HG03095 (cell line): Measurements from ENCODE around the gene GSDMA.
A peak's percentile ranks its signal among the peaks of the same experiment; 100 is the strongest.

ENCODE experiments used
- ATAC-seq: cut with Tn5 transposase; IDR thresholded peaks from one replicate; pipeline ENCODE4 v1.9.1; 2021; ENCODE audit warnings: moderate library complexity; ENCODE audit not compliant: unreplicated experiment

The GSDMA gene

DNA sequence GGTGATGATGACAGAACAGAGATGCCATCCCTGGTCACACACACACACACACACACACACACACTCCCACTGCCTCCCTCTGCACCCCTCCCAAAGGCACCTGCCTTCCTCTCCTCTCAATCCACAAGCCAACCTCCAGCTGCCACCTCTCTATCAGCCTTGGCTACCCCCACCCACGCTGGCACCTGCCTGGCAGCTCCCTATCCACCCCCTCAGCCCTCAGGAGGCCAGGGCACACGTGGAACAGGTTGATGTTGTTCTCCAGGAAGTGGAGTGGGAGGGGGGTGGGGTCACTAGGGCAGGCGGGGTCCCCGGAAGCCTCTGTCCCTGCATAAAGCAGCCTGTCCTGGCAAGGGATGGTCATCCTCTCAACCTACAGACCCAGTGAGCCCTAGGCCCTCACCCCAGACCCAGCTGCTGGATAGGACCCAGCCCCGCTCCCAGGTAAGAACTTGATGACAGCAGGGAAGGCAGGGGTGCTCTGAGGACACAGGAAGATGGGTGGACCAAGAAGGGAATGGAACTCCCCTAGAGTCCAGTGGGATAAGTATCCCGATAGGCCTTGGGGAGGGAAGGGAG, at the start of gene GSDMA:
GSDMA (plus strand) TSS at position 363 of the 579 bp plus-strand sequence. CDS start 2,684 bp downstream, outside the sequence.
- no peak for ATAC-seq

- ATAC-seq = no peak
These were observed 48.8 kb upstream of the GSDMA start for GRCh38 chr17:39913989-39914388.

DNA sequence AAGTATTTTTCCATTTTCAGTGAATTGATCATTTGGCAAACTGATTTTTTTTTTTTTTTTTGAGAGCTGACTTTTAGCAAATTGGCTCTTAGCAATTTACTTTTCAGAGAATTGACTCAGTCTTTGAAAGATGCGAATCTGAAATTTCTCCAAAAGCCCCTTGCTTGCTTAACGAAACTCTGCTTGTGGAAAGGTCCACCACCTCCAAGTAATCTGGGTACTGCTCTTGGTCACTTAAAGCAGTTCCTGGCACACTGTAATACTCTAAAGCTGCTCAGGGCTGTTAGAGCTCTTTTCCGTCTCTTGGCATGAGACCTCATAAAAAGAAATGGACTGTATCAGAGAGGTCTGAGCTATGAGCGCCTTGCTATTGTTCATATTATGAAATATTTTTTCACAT, 47.2 kb upstream of the GSDMA start:
- ATAC-seq = no peak

- no peak for ATAC-seq
These were observed 45.9 kb upstream of the GSDMA start for GRCh38 chr17:39916918-39917317.

DNA sequence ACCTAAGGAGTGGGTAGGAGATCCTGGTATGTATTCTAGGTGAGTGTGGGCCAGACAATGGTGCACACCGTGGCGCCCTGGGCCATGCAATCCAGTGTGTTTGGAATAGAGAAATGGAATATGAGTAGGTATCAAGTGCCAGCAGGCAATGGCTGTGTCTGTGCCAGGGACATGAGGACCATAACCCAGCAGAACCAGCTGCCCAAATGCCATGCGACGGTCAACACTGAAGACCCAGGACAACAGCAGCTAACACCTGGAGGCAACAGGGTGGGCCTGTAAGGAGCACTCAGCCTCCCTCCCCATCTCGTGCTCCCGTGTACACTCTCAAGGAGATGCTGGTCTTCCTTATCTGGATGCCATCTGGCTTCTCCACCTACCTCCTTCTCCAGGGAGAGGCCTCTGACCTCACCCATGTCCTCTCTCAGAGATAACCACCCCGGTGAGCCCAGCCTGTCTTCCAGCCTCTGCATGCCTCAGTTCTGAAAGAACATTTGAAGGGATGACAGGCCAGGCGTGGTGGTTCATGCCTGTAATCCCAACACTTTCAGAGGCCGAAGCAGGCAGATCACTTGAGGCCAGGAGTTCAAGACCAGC, 43.6 kb upstream of the GSDMA start:
- ATAC-seq = no peak

DNA sequence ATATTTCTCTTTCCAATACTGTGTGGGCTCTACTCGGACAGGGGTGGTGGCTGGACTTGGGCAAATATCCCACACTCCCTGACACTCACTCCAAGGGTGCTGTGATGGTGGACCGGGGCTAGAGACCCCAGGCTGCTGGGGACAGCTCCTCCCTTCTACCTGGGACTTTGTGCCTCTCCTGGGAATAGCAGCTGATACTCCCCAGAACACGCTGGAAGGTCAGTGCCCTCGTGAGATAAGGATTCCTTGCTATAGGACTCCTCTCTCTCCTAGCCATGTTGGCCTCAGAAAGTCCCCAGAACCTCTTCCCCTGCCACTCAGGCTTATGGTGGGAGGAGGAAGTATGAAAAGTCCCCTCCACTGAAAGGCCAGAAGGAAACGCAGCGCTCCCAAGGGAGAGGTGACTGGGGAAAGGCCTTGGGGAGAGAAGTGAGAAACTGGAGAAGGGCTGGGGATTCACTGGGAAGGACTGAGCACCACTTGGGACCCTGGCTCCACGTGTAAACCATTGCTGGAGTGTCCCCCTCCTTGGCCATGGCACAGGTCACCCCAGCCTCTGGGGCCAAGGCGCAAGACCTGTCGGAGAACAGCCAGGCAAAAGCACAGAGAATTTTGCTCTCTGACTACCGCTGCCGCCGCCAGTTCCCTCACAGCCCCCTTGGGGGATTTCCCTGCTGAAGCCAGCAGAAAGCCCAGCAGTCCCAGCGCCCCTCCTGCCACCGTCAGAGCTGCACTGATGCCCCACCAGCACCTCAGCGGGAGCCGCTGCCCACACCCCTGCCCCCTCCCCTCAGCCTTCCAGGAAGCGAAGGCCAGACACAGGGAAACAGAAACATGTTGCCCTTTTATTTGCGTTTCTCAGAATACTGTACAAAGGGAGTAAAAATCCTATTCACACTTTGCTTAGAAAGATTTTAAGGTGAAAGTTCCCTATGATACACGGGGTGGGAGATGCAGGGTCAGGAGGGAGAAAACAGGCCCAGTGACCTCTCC, 42.3 kb upstream of the GSDMA start:
- no peak for ATAC-seq

- ATAC-seq = no peak
These were observed 41.5 kb upstream of the GSDMA start for GRCh38 chr17:39921323-39921722.

GRCh38 chr17:39922006-39922405, 40.8 kb upstream of the GSDMA start:
- no peak for ATAC-seq

- ATAC-seq = no peak
These were observed 39.6 kb upstream of the GSDMA start for GRCh38 chr17:39923230-39923629.

DNA sequence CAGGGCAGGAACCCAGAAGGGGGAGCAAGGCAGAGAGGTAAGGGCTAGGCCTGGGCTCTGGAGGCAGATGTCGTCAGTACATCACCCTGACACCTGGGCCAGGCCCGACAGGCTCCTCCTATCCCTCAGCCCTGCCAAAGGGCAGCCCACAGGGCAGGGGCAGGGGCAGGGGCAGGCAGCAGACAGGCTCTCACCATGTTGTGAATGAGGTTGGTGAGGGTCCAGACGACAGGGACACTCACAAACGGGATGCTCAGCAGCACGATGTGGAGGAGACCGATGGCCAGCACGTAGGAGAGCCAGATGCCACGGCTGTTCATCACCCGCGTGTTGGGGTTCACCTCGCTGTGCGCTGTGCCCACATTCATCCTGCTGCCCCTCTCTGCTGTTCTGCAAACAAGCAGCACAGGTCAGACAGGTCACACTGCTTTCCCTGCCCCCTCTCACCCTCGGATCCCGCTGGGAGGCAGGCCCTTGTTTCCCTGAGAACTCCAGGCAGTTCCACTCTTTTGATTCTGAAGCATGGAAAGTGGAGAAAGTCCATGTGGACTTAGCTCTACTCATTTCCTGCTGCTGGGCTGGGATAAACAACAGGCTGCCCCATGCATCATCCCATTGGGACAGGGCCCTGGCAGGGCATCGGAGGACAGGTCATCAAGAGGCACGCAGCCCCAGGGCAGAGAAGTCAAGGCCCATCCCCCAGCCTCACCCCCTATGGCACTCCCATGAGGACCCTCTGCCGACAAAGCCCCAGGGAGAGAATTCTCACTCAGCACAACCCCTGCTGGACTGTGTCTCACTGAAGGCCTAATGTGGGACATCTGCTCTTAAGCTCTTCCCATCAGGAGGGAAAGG, 38.7 kb upstream of the GSDMA start:
- ATAC-seq = no peak

DNA sequence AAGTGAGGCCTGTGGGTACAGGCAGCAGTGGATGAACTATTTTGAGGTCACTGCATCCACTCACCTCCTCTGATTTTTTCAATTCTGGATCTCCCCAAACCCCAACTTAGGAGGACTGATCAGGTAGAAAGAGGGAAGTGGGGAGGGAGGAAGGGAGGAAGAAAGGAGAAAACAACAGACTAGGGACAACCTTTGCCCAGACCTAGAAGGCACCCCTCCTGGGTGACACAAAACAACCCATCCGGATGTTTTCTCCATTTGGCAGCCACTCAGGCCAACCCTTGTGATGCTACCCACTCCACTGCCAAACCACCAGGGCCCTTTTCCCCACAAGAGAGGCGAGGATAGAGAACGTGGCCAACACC, 38.1 kb upstream of the GSDMA start:
- ATAC-seq = no peak

DNA sequence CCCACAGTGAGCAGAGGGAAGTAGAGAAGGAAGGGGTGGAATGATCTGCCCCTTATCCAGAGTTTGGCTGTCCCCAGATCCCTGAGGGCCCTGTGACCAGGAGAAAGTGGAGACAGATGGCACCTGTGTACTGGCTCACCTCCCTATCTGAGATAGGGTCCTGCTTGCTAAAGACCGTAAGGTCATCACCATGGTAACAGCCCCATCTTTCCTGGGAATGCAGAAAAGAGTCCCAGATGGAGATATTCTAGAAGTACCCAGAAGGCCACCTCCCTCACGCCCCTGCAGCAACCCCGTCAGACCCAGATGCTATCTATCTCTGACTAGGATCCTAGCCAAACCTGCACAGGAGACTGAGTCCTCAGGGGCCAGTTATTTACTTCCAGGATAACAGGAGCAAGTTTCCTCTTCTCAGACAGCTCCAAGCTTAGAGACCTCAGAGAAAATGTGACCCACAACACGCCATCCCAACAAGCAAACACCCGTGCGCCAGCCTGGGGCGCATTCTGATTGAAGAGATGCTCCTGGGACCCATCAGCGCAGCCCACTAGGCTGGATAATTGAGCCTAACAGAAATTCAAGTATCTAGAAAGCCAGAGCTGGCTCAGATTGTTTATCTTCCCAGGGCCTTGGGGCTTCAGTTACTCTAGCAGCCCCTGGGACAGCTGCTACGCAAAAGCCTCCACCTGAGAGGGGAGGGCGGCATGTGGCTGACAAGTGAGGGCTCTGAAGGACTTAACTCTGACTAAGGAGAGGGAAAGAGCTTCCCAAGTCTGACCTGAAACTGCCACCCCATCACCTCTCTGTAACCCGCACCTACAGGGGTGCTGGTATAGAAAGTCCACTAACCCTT, 37.3 kb upstream of the GSDMA start:
- ATAC-seq = no peak

GRCh38 chr17:39926135-39926587, 36.6 kb upstream of the GSDMA start:
- ATAC-seq = no peak

GRCh38 chr17:39926588-39927100, 36.2 kb upstream of the GSDMA start:
- no peak for ATAC-seq

GRCh38 chr17:39927101-39927928, 35.5 kb upstream of the GSDMA start, which contains the start of the genes LRRC3C and ORMDL3:
LRRC3C (plus strand) TSS chr17:39927732; CDS start chr17:39941524, 13,792 bp downstream.
ORMDL3 (minus strand) TSS chr17:39927601; CDS start chr17:39924203, 3,398 bp downstream.
- ATAC-seq = peak; percentile 63

- peak; percentile 5 for ATAC-seq
These were observed 34.6 kb upstream of the GSDMA start for GRCh38 chr17:39927929-39928857.

DNA sequence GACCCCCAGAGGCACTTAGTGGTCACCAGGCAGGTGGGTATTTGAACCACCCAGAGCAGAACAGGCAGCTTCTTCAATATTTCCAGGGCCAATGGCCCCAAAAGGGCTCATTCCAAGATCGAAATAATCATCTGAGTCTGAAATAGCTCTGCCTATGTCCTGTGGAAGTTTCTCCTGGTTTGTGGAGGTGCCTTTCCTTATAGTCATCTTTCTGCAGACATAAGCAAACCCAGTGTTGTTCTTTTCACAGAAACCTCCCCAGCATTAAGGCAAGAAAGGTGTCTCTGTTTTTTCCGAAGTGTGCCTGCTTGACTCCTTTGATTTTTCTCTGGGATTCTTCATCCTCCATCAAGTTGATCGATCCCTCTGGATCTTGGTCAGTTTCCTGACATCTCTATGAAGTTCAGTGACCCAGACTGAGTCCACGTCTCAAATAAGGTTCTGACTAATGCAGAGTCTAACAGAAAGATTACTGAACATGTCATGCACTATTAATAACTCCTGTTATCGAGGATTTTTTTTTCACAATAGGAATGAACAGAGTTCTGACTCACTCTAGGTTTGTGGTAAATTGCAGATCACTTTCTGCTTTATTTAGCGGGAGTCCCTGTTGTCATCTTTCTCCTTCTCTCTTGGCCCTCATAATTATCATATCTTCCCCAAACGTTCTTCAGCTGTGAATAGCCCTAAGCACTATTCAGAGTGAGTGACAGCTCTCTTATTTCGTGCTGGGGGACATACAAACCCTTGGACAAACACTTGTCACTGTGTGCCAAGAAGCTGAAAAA, 33.8 kb upstream of the GSDMA start:
- ATAC-seq = no peak
